Measurements from ENCODE around the gene ADARB1.

- TF ChIP-seq CTCF (IDR thresholded peaks at IDR 0.05; ENCODE audit: insufficient read depth, low read length, poor library complexity, severe bottlenecking) (no peak), EZH2phosphoT487 (conservative IDR thresholded peaks at IDR 0.05; ENCODE audit: low read length) (no peak)
Observed at GRCh38 chr21:45080639-45081414, 6.4 kb downstream of the ADARB1 start.

Measured in SU-DHL-6 (cell line).